SK-MEL-5 (cell line): ENCODE data around the gene ATP2B3. TPM values are rescaled to one million over a fixed set of nuclear protein-coding genes. Genes with fewer than 3 reads are reported as not detected.

Experiments
- DNase-seq: peaks from one replicate; pipeline ENCODE4 v3.0.0-alpha.2; 2016; ENCODE audit warnings: low read depth, low spot score
- in situ Hi-C: cut with HindIII; loops from 2 replicates; pipeline ENCODE4 v1.10.0; 2016; ENCODE audit warnings: low sequenced_read_pairs, high pct_unique_total_duplicates, low pct_unique_long_range_greater_than_20kb
- polyA plus RNA-seq, 2 experiments: library from polyadenylated mRNA; depleted of rRNA; stranded (reverse); fragments of >200 nt; gene quantifications; 2 replicates each; pipeline ENCODE4 v1.2.3, GENCODE V29; 2015
- total RNA-seq: library from RNA; depleted of rRNA; stranded (reverse); fragments of >200 nt; shearing (Covaris generic); gene quantifications from 2 replicates; pipeline ENCODE4 v1.2.3, GENCODE V29; 2014; rRNA removed

Gene ATP2B3
- total RNA-seq: 0.05 TPM in 1 of 2 replicates, not detected in the other
- polyA plus RNA-seq (2015; cell fraction: cytosol; rRNA removed): not detected in 2 replicates
- 0.22 TPM in 1 of 2 replicates, not detected in the other for polyA plus RNA-seq (2015; cell fraction: nucleus; rRNA removed)

DNA sequence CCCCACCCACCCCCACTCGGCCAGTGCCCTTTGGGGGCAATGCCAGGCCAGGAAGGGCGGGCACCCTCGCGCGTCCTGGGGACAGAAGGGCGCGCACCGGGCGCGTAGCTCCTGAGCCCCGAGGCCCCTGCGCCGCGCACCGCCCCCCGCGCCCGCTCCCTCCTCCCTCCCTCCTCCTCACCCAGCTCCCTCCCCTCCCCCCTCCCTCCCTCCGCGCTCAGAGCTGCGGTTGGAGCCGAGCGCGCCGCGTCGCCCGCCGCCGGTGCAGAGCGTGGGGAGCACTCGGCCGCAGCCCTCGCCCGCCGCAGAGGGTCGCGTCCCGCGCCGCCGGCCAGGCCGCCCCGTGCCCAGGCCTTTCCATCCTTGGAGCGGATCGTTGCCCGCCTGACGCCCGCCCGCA, at the start of gene ATP2B3:
Gene ATP2B3, plus strand, starts transcription at position 220 of the 400 bp plus-strand sequence. CDS start 18,606 bp downstream, outside the sequence.
- no peak for DNase-seq
- in situ Hi-C loops: no loop called here

DNA sequence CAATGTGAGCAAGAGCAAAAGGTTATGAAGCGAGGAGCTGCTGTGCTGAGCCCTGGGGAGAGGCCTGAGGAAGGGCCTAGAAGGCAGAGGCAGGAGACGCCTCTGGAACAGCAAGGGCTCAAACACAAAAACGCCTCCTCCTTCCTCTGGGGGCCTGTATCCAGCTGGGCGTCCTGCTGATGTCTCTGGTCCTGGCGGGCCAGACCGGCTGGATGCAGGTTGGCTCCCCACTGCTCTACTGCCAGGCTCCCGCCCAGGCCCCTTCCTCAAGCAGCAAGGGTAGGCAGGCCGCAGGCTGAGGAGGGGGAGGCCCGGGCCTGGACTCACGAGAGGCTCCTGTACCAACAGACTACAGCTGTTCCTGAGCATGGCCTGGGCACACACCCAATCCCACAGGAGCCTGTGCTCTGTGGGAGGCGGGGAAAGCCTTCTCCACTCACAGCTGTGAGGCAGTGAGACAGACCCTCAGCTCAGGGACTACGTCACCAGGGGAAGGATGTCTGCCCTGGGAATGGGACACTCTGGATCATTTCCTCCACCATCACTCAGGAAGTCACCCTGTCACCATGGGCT, 49.3 kb upstream of the ATP2B3 start:
- DNase-seq: no peak
- in situ Hi-C loops: no loop called here

DNA sequence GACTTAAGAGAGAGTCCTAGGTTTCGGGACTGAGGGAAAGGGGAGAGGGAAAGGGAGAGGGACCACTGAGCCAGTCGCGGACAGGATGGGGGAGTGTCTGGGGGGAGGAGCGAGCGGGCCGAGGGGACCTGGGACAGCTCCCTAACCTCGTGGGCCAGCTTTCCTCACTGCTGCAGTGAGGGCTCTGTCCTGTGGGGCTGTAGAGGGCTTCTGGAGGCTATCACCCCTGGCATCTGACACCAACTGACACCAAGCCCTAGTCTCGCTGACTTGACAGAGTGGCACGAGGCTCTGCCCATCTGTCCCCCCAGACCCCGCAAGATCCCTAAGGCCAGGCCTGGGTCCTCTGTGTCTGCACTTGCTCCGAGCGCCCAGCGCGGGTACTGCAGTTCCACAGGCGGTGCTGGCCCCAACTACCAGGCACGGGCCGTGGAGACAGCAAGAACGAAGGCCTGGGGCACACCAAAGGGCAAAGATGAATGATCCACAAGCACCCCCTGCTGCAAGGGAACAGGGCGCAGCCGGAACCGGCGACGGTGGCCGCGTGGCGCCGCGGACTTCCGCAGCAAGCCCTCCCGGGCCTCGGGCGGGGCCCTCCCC, 47.5 kb upstream of the ATP2B3 start:
- peak; percentile 22 for DNase-seq
- in situ Hi-C loops: no loop called here

DNA sequence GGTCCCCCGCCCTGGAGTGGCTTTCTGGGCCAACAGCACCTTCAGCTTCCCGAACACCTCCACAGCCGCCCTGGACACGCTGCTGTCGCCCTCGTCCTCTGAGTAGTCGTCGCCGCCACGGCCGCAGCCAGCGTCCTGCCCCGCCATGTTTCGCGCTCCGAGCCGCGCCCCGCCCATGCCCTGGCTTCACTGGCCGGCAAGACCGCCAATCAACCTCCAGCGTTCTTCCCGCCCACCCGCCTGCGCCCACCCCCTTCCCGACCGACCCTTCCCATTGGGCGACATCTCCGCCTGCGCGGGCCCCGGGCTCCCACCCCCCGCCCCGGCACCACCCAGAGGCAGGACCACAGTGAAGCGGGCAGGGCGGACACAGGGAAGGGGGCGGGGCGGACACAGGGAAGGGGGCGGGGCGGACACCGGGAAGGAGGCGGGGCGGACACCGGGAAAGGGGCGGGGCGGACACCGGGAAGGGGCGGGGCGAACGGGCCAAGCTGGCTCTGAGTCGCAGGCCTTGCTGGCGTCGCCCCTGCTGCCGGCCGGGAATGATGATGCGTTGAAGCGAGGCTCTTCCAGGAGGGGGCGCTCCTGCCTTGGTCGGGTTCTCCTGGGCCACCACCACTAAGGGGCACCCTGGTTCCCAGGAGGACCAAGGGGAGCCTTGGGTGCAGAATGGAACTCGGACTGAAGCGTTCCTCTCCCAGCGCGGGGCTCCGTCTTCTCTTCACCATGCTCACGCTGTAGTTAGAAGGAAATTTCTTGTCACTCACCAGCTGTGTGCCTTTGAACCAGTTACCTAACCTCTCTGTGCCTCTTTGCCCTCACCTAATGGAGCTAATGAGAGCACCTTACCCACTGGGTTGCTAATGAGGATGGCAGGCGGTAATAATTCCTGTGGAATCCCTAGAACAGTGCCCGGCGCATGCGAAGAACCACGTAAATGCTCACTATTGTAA, 46.8 kb upstream of the ATP2B3 start, which contains the start of gene HAUS7:
Gene HAUS7, minus strand, starts transcription at position 166 of the 953 bp plus-strand sequence. Its CDS starts 19 bp downstream, at position 147.
- in situ Hi-C loops: no loop called here
- peak; percentile 88 for DNase-seq

DNA sequence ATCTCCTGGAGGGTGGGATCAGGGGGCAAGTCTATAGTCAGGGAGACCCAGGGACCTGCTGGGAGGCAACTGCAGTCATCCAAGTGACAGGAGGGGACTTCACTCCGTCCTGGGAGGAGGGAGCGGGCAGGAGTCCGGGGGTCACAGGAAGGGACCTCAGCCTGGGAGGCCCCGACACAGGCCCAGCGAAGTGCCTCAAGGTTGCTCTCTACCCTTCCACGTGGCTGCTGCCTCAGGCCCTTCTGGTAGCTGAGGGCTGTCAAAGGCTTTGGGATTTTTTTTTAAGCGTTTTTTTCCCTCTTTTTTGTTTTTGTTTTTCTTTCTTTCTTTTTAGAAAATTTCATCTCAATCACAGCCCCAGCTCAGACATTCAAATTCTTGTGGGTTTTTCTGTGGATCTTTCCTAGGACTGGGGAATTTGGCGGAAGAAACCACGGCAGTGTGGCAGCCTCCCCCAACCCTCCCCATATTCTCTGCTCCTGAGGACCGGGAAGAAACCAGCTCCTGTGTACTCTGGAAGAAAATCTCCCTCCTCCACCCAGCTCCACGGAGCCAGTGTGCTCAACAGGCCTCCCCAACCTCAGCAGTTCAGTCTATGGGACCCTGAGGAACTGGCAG, 45.7 kb upstream of the ATP2B3 start:
- no peak for DNase-seq
- in situ Hi-C loops: no loop called here

DNA sequence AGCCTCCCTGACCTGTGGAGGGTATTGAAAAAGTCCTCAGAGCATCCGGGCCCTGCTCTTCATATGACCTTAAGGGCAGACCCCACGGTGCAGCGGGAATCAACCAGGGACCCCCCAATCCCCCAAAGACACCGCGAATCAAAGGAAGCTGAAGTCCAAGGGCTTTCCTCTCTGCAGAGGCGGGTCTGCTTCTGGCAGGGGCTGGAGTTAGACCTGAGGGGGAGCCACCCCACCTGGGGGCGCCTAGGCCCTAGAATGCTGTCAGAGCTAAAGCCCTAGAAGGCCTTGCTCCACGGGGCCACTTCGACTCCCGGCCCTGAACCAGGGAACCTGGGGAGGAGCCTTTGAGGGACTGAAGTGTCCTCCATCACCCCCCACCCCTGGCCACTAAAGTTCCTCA, 44.3 kb upstream of the ATP2B3 start:
- DNase-seq: no peak
- in situ Hi-C loops: no loop called here

DNA sequence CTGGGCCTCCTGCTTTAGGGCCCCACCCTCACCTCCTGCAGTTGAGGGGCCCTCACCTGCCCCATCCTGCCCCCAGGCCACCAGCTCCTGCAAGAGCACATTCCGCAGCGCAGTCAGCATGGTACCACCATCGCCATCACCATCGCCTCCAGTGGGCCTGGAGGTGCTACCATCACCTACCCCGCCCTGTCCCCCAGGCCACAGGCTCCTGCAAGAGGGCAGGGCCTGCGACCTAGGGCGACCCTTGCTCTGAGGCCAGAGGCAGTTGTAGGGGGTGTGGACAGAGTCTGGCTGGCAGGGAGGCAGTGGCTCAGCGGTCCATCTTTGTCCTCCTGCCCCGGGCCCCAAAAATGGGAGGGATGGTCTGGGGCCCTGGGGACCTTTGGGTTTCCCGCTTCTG, 43.2 kb upstream of the ATP2B3 start:
- no peak for DNase-seq
- in situ Hi-C loops: no loop called here

DNA sequence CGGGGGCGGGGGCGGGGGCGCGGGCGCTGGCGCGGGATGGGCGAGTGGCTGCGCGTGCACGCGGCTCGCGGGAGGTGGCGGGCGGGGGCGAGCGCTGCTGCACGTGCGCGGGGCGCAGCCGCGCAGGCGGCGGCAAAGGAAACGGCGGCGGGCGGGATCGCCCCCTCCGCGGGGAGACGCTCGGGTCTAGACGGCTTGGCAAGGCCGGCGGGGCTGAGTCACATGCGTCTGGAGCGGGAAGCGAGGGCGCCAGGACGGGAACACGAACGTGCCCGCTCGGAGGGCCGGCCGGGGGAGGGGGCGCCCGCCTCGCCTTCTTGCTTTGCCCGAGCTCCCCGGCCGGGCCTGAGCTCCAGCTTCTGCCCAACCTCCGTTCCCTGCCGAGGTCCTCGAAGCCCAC, 42.7 kb upstream of the ATP2B3 start:
- DNase-seq: no peak
- in situ Hi-C loops: no loop called here

DNA sequence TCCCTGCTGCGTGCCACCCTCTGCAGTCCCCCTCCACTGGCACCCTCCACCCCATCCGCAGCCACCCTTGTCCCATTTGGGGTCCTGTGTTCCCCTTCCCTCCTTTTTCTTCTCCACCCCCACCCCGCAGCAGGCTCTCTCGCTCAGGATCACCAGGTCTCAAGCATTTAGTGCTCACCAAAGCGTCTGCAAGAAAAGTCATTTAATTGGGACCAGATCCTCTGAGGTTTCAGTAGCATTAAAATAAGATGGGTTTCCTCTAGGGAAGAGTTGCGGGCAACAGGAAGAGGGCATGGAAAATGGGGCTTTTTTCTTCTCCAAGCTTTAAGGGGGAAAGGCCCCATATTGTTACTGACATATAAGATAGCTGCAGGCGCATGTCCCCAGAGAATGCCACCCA, 42.2 kb upstream of the ATP2B3 start:
- no peak for DNase-seq
- in situ Hi-C loops: no loop called here

DNA sequence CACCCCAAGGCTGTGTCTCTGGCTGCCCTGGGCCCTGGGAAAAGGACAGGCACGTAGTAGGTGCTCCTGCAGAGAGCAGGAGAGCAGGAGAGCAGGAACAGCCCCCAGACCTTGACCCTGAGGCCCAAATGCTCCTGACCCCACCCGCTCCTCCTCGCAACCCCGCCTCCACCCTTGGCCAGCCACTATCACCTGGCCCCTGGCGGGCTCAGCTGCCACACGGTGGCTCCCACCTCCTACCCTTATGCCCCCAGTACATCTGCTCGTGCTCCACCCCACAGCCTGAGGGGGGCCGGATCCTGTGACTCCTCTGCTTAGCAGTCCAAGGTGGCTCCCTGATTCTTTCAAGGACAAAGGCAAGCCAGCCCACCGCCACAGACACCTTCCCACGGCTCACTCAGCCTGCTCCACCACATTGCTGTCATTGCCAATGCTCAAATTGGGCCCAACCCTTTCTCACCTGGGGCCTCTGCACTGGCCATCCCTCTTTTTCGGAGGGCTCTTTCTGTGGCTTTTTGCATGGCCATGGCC, 41.6 kb upstream of the ATP2B3 start:
- no peak for DNase-seq
- in situ Hi-C loops: no loop called here

DNA sequence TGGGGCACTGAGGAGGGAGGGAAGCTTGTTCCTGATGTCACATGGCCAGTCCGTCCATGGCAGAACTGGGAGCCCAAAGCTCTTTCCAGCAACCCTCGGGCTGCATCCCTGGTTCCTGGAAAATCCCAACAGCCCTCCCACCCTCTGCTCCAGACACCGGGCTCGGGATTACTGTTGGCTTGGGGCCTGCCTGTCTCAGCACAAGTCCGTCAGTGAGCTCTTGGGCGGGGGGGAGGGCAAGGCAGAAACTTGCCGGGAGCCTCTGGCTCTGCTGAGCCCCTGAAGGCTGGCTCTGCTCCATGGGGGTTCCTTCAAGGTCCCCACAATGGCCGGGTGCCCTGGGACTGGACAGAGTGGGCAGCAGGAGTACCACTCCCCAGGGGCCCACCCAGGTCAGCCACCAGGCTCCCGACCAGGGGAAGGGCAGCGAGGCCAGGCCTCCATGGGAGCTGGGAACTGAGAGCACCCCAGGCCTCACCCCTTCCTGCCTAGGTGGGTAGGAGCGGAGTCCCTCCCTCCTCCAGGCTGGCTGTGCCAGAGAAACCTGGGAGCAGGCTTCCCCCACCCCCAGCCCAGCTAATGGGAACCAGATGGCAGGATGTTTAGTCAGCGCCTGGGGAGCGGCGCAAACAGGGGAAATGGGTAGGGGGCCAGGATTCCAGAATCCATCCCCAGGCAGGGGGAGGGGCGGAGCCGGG, 40.6 kb upstream of the ATP2B3 start:
- DNase-seq: no peak
- in situ Hi-C loops: no loop called here

DNA sequence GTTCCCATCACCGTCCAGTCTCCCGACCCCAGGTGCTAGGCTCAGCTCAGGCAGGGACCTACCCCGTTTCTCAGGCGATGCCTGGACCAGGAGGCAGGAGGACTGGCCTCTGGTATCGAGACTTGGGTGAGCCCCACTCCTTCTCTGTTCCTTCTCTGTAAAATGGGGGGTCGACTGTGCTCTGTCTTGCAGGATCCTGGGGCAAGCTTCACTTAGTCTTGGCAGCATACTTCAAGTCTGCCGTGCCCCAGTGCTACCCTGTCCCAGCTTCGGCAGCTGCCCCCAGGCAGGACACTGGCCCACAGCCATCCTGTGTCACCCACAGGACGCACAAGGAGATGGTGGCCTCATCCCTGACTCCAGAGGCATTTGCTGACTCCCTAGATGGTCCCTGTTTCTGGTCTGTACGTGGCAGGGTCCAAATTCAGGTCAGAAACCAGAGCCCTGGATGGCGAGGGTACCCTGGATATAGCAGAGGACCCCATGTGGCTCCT, 40.0 kb upstream of the ATP2B3 start:
- DNase-seq: no peak
- in situ Hi-C loops: no loop called here

DNA sequence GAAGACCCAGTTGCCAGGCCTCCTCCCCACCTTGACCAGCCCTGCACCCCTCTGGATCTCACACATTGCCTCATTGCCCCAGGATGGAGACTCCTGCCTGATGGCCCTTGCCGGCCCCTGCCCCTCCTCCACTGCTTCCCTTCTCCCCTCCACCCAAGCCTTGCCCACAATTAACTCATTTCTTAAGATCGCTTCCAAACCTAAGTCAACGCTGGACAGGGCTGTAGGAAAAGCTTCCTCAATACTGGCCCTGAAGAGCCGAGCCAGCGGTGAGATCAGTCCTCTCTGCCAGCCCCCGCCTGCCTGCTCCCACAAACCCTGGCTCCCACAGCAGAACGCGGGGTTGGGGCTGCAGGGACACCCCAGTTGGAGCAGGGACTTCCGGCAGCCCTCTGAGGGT, 39.5 kb upstream of the ATP2B3 start:
- DNase-seq: no peak
- in situ Hi-C loops: no loop called here

DNA sequence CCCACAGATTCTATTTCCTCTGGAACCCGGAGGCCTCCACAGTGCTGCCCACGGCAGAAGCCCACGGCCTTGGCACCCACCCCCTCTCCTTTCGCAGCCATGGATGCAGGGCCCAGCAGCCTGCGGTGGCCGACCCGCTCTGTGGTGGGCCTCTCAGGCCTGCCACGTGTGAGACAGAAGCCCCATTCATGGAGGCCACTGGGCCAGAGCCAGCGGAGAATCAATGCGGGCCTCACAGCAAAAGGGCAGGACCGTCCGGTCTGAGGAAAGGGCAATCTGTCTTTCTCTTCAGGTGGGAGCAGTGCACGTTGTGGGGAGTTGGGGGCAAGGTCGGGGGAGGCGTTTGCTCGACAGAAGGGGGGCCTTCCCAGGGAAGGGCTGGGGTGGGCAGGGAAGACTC, 38.7 kb upstream of the ATP2B3 start:
- in situ Hi-C loops: no loop called here
- DNase-seq: peak; percentile 61

DNA sequence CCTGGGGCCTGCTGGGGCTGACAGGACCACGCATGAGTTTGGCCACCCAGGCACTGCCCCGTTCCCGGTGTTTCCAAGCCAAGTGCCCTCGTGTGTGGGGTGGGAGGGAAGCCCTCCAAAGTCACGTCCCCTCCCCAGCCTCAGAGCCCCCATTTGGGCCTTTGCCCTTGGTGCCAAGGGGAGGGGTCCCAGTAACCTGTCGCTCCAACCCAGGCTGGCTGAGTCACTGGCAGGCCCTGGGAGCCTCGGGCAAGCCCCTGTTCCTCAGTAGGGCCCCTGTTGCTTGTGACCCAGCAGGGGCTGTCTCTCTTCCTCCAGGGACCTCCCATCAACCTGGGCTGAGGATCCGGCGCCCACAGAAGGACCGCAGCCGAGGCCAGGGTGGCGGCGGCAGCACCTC, 36.4 kb upstream of the ATP2B3 start:
- in situ Hi-C loops: no loop called here
- DNase-seq: no peak

DNA sequence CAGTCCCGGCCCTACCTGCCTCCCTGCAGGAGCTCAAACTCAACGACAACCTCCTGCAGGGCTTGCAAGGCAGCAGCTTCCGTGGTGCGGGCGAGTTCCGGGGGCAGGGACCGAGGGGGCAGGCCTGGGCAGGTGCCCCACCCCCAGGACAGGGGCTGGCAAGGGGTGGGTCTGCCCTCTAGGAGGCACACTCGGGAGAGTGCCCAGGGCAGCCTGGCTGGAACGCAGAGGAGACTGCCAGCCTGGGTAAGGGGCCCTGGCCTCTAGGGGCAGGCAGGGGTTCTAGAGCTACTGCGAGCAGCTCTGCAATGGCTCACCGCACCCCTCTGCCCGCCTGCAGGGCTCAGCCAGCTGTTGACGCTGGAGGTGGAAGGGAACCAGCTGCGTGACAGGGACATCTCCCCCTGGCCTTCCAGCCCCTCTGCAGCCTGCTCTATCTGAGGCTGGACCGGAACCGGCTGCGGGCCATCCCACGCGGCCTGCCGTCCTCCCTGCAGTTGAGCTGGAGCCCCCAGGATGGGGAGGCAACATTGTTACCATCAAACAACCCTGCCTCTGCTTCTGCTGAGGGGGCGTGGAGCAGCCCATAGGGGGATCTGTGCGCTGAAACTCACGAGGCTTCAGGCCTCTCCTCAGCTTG, 34.9 kb upstream of the ATP2B3 start:
- no peak for DNase-seq
- in situ Hi-C loops: no loop called here
